Lower lobe of right lung (tissue), 2 donors: ENCODE results near the gene NAV2. TPM values are rescaled to one million over a fixed set of nuclear protein-coding genes. Genes with fewer than 3 reads are reported as not detected.

Experiments
- ATAC-seq, 2 donors: fragments of 200-7000 bp; cut with Tn5 transposase; one replicate each; pipeline ENCODE4 v1.9.1; 2020 to 2022; ENCODE audit warnings: mild to moderate bottlenecking in 2 of 2, moderate library complexity in 2 of 2
- DNase-seq: peaks from one replicate; pipeline ENCODE4 v3.0.0-alpha.2; 2020
- H3K27ac ChIP-seq: fragments of 200-600 bp; one replicate; pipeline ENCODE4 v1.8.0; 2022
- H3K27me3 ChIP-seq: fragments of 200-600 bp; one replicate; pipeline ENCODE4 v1.8.0; 2022; ENCODE audit warnings: low read depth
- H3K36me3 ChIP-seq: fragments of 200-600 bp; one replicate; pipeline ENCODE4 v1.8.0; 2022; ENCODE audit warnings: mild to moderate bottlenecking
- H3K4me1 ChIP-seq: fragments of 200-600 bp; one replicate; pipeline ENCODE4 v1.8.0; 2022
- H3K4me3 ChIP-seq: fragments of 200-600 bp; one replicate; pipeline ENCODE4 v1.8.0; 2022; ENCODE audit warnings: mild to moderate bottlenecking
- H3K9me3 ChIP-seq: fragments of 200-600 bp; one replicate; pipeline ENCODE4 v1.8.0; 2022
- CTCF ChIP-seq: fragments of 200-600 bp; IDR thresholded peaks from one replicate; pipeline ENCODE4 v1.8.0; 2022; ENCODE audit warnings: antibody characterized with exemption, mild to moderate bottlenecking
- intact Hi-C: fragments of 100-400 bp; cut with DNase I; formaldehyde crosslinking; loops from one replicate; pipeline ENCODE4 v1.11.0; 2022
- total RNA-seq: library from RNA; stranded (reverse); fragmentation: NEBNext Ultra II Directional; extraction: Animal tissue kit (Norgen Biotek cat#: 25700); gene quantifications from one replicate; pipeline ENCODE4 v1.2.1, GENCODE V29; 2021
- donor health status: DM: no; HTN: yes; CAD: no; lungs with severe emphysema.

The NAV2 gene
- total RNA-seq, 1 donor from 2014 or later: 36.9 TPM

GRCh38 chr11:19744130-19744529 is 31.5 kb downstream of the NAV2 start:
- intact Hi-C loops: loop anchor here (5.0 kb wide), 1 partner anchor 182 kb away; no protein-coding TSS in a partner anchor
- DNase-seq (no peak), ATAC-seq (no peak)
- no peak for TF ChIP-seq CTCF
- Histone ChIP-seq H3K27me3 (no peaks in the 10 kb centered on the region), H3K9me3 (no peaks in the 10 kb centered on the region), H3K4me1 (peaks cover 10% of the 10 kb centered on the region), H3K36me3 (no peaks in the 10 kb centered on the region), H3K4me3 (no peak overlapping the region), H3K27ac (no peak overlapping the region)

- ATAC-seq: no peak
- Histone ChIP-seq H3K36me3 (no peaks in the 10 kb centered on the region), H3K9me3 (no peaks in the 10 kb centered on the region), H3K27ac (no peak overlapping the region), H3K4me1 (peaks cover 6% of the 10 kb centered on the region), H3K4me3 (no peak overlapping the region), H3K27me3 (no peaks in the 10 kb centered on the region)
- TF ChIP-seq CTCF: no peak
- DNase-seq: no peak
- intact Hi-C loops: no loop called here
Measured at GRCh38 chr11:19746086-19746485, 33.4 kb downstream of the NAV2 start.

- Histone ChIP-seq H3K4me1 (peaks cover under 1% of the 10 kb centered on the region), H3K27ac (no peak overlapping the region), H3K27me3 (no peaks in the 10 kb centered on the region), H3K9me3 (no peaks in the 10 kb centered on the region), H3K4me3 (no peak overlapping the region), H3K36me3 (no peaks in the 10 kb centered on the region)
- ATAC-seq: no peak
- no peak for DNase-seq
- TF ChIP-seq CTCF: no peak
- intact Hi-C loops: no loop called here
Measured at GRCh38 chr11:19747634-19748033, 35.0 kb downstream of the NAV2 start.

- no peaks in the 10 kb centered on the region for H3K27me3 ChIP-seq
- H3K27ac ChIP-seq: no peak overlapping the region
- ATAC-seq (no peak), DNase-seq (no peak)
- TF ChIP-seq CTCF: no peak
- H3K36me3 ChIP-seq: no peaks in the 10 kb centered on the region
- intact Hi-C loops: no loop called here
- H3K9me3 ChIP-seq: no peaks in the 10 kb centered on the region
- peaks cover 8% of the 10 kb centered on the region for H3K4me1 ChIP-seq
- H3K4me3 ChIP-seq: no peak overlapping the region
Measured at GRCh38 chr11:19751055-19751454, 38.4 kb downstream of the NAV2 start.

- no peak overlapping the region for H3K4me3 ChIP-seq
- DNase-seq: peak; percentile 78
- no peaks in the 10 kb centered on the region for H3K36me3 ChIP-seq
- TF ChIP-seq CTCF: no peak
- peak; percentile 90 to 96 for ATAC-seq
- H3K27me3 ChIP-seq: no peaks in the 10 kb centered on the region
- intact Hi-C loops: no loop called here
- H3K4me1 ChIP-seq: peaks cover 8% of the 10 kb centered on the region
- no peaks in the 10 kb centered on the region for H3K9me3 ChIP-seq
- H3K27ac ChIP-seq: peak overlapping the region; percentile 73
Measured at GRCh38 chr11:19753451-19754106, 40.9 kb downstream of the NAV2 start.
